AG09309 (cell line): ENCODE results near the gene CRHR1.

Experiments used
- DNase-seq: peaks from one replicate; pipeline ENCODE4 v3.0.0-alpha.2; 2010; ENCODE audit warnings: low read depth
- H3K4me3 ChIP-seq: 2 replicates; pipeline ENCODE4 v1.5.1; 2011; ENCODE audit warnings: mild to moderate bottlenecking, low read depth, low read length, moderate library complexity; ENCODE audit not compliant: control insufficient read depth
- TF ChIP-seq, protein P1 (sequence below): IDR thresholded peaks from 2 replicates; pipeline ENCODE4 v1.5.1; 2011; ENCODE audit warnings: mild to moderate bottlenecking, low read depth, low read length, inconsistent platforms; ENCODE audit not compliant: insufficient read depth, control insufficient read depth; ENCODE audit errors: missing control alignments

Gene CRHR1

DNA sequence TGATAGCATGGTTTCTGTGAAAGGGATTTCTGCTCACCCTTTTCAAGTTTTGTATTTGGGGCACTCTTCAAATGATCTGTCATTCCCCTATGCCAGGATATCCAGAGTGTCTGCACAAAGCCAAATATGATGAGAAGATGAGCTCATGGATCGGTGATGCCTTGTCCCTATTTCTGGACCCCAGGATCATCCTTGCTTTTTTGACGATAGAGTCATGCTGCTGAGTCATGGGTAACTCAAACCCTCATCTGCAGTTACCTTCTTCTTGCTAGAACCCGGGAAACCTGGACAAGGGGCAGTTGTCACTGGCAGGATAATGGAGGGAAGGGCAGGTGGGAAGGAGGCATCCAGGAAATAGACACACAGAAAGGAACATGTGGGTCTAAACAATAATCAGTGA is 92.4 kb downstream of the CRHR1 start:
- H3K4me3 ChIP-seq: no peak overlapping the region
- no peak for DNase-seq
- TF ChIP-seq, protein P1, sequence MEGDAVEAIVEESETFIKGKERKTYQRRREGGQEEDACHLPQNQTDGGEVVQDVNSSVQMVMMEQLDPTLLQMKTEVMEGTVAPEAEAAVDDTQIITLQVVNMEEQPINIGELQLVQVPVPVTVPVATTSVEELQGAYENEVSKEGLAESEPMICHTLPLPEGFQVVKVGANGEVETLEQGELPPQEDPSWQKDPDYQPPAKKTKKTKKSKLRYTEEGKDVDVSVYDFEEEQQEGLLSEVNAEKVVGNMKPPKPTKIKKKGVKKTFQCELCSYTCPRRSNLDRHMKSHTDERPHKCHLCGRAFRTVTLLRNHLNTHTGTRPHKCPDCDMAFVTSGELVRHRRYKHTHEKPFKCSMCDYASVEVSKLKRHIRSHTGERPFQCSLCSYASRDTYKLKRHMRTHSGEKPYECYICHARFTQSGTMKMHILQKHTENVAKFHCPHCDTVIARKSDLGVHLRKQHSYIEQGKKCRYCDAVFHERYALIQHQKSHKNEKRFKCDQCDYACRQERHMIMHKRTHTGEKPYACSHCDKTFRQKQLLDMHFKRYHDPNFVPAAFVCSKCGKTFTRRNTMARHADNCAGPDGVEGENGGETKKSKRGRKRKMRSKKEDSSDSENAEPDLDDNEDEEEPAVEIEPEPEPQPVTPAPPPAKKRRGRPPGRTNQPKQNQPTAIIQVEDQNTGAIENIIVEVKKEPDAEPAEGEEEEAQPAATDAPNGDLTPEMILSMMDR: no peak

DNA sequence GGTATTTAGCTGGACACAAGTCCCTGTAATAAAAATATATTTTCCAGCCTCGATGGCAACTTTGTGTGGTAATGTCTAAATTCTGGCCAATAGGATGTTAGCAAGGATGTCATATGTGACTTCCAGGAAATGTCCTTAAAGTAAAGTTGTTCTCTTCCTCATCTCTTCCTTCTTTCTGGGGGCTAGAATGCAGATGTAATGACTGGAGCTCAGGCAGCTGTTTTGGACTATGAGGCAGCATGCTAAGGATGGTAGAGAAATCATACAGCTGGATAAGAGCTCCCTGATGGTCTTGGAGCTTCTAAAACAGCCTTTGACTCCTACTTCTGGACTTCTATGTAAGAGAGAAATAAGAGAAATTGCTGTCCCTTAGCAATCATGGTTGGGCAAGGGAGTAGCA is 93.3 kb downstream of the CRHR1 start:
- no peak overlapping the region for H3K4me3 ChIP-seq
- DNase-seq: no peak
- TF ChIP-seq, protein P1: no peak

DNA sequence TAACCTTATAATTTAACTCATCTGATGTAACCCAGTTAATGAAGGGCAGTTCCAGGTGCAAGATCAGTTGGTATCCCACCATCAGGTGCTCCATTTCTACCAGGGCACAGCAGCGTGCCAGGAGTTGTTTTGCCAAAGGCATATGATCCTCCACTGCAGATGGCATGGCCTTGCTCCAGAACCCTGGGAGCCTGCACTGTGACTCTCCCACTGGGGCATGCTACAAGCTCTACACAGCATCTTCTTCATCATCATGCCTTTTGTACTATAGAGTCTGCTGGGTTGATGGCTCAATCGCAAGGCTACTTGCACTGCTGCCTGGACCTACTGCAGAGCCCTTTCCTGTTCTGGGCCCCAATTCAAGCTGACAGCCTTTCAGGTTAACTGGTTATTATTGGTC is 98.9 kb downstream of the CRHR1 start:
- TF ChIP-seq, protein P1: no peak
- DNase-seq: no peak

More for the DNA sequence above, 98.9 kb downstream of the CRHR1 start:
- no peak overlapping the region for H3K4me3 ChIP-seq
